CD4-positive, alpha-beta T cell treated with Interleukin-4 for 4 hours (primary cell): ENCODE data around the gene CNPPD1.
"Not testable (repeated sequence)": the region's sequence is repeated elsewhere in the genome, so short reads cannot be mapped to it uniquely, and the experiment has no call there.

ENCODE experiments used
- DNase-seq: peaks from one replicate; pipeline ENCODE4 v3.0.0-alpha.2; 2020

Gene CNPPD1

DNA sequence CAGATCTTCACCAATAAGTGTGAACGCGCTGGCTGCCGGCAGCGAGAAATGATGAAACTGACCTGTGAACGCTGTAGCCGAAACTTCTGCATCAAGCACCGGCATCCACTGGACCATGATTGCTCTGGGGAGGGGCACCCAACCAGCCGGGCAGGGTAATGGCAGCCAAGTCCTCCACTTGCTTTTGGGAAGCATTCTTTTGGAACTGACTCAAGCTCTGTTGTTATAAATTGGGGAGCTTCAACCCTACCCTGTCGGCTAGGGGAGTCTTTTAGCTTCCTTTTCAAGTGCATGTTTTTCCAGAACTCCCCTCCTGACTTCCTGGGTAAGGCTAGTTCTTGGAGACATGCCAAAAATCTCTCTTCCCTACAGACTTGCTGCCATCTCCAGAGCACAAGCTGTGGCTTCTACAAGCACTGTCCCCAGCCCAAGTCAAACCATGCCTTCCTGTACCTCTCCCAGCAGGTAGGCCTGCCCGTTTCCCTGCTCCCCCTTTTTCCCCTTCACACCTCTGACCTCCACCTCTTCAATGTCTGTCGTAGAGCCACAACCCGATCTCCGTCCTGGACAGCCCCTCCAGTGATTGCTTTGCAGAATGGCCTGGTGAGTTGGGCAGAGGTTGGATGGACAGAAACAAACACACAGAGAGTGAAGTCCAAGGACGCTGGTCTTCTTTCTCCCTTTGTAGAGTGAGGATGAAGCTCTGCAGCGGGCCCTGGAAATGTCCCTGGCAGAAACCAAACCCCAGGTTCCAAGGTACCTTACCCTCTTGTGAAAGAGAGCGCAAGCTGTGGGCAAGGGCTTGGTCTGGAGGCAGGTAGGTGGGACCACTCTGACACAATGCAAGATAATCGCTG, 31.4 kb upstream of the CNPPD1 start:
- no peak for DNase-seq

GRCh38 chr2:219207134-219207883, 30.6 kb upstream of the CNPPD1 start:
- DNase-seq = no peak

GRCh38 chr2:219206328-219207133, 29.8 kb upstream of the CNPPD1 start, which contains the start of gene ZFAND2B:
Gene ZFAND2B (plus strand): TSS chr2:219206782. CDS start chr2:219206988, 206 bp downstream.
- peak; percentile 93 for DNase-seq

DNA sequence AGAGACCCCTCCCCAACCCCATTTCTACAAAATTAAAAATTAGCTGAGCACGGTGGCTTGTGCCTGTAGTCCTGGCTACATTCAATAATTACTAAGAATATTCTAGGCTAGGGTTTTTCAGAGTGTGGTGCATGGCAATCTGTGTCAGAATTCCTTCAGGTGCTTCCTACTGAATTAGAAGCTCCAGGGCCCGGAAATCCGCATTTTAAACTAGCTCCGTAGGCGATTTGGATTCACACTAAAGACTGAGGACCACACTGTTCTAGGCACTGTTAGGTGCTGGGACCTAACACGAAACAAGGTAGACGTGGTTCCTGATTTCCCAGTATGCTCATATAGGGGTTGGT, 29.2 kb upstream of the CNPPD1 start:
- DNase-seq = no peak

DNA sequence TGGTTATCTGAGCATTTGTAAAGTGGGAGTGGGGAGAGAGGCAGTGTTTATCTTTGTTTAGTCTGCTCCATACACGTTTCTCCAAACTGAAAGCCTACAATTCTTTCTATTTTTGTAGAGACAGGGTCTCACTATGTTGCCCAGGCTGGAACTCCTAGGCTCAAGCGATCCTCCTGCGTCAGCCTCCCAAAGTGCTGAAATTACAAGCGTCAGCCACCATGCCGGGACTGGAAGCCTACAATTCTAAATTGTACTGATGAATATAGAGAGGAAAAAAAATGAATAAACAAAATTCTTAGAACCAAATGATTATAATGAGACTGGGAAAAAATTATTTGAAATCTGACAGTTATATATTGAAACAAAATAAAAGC, 28.4 kb upstream of the CNPPD1 start:
- DNase-seq = no peak

- no peak for DNase-seq
These were observed 27.9 kb upstream of the CNPPD1 start for GRCh38 chr2:219204425-219205164.

- not testable (repeated sequence) for DNase-seq
These were observed 24.6 kb upstream of the CNPPD1 start for GRCh38 chr2:219201331-219201730.

GRCh38 chr2:219200502-219201326, 24.0 kb upstream of the CNPPD1 start:
- DNase-seq = peak; percentile 33

GRCh38 chr2:219199470-219200211, 22.9 kb upstream of the CNPPD1 start:
- DNase-seq = no peak

DNA sequence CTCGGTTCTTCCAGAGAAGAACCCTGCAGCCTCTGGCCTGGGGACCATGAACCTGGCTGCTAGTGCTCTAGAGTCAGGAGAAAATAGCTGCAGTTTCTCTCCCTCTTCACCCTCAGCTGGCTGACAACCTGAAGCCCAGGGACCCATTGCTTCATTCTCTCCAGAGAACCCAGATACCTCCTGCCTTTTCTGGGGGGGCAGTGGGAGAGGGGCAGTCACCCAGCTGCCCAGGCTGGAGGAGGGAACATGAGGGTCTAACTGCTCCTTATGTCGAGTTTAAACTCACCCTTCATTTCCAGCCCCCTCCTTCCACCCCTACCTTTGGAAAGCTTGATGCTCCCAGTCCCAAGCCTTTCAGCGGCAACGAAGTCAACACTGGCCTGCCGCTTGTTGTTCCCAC, 22.2 kb upstream of the CNPPD1 start:
- DNase-seq = no peak

GRCh38 chr2:219197388-219197787, 20.7 kb upstream of the CNPPD1 start:
- no peak for DNase-seq

DNA sequence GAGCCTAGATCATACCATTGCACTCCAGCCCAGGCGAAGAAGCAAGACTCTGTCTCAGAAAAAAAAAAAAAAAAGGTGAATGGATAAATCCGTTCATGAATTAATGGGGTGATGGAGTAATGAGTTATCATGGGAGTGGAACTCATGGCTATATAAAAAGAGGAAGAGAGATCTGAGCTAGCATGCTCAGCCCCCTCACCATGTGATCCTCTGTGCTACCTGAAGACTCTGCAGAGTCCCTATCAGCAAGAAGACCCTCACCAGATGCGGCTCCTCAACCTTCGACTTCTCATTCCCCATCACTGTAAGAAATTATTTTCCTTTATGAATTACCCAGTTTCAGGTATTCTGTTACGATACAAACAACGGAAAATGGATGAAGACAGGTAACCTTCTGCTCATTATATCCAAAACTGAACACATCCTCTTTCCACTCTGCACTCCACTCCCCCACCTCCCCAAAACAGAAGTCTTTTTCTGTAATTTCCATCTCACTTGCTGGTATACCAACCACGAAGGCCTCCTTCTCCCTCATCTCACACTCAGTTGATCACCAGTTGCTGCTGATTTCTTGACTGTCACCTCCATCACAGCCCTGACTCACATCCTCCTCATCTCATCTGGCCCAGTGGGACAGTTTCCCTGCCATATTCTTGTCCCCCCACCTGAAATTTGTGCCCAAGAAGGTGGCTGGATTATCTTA, 10.2 kb upstream of the CNPPD1 start:
- no peak for DNase-seq

DNA sequence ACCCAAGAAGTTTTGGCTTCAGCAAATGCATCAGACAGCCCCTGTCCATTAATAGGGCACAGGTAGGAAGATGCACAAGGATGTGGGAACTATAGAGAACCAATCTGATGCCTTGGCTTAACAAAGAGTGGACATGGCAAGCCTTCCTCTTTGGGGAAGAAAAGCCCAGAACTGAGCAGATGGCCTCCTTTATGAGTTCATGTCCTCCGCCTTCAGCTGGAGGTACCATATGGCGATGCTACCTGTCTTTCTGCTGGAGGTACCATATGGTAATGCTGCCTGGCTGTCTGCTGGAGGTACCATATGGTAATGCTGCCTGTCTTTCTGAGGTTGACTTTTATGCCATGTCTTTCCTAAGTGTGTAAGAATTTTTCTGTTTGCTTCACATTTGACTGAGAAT, 7.4 kb upstream of the CNPPD1 start:
- DNase-seq = no peak

GRCh38 chr2:219183151-219183772, 6.5 kb upstream of the CNPPD1 start:
- DNase-seq = no peak

DNA sequence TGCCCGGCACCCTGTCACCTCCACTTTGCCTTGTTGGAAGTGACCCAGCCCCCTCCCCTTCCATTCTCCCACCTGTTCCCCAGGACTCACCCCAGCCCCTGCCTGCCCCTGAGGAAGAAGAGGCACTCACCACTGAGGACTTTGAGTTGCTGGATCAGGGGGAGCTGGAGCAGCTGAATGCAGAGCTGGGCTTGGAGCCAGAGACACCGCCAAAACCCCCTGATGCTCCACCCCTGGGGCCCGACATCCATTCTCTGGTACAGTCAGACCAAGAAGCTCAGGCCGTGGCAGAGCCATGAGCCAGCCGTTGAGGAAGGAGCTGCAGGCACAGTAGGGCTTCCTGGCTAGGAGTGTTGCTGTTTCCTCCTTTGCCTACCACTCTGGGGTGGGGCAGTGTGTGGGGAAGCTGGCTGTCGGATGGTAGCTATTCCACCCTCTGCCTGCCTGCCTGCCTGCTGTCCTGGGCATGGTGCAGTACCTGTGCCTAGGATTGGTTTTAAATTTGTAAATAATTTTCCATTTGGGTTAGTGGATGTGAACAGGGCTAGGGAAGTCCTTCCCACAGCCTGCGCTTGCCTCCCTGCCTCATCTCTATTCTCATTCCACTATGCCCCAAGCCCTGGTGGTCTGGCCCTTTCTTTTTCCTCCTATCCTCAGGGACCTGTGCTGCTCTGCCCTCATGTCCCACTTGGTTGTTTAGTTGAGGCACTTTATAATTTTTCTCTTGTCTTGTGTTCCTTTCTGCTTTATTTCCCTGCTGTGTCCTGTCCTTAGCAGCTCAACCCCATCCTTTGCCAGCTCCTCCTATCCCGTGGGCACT, 5.8 kb upstream of the CNPPD1 start:
- no peak for DNase-seq

DNA sequence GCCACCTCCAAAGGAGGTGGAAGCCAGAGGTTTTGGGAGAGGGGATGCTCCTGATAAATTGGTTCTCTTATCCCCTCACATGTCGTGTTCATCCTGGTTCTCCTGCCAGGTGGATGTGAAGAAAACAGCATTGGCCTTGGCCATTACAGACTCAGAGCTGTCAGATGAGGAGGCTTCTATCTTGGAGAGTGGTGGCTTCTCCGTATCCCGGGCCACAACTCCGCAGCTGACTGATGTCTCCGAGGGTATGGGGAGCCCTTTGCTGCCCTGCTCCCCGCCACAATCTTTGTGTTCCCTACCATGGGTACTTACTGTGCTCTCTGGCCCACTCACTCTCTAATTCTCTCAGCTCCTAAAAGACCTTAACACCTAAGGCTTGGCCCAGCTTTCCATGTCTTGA, 4.8 kb upstream of the CNPPD1 start:
- DNase-seq = no peak

DNA sequence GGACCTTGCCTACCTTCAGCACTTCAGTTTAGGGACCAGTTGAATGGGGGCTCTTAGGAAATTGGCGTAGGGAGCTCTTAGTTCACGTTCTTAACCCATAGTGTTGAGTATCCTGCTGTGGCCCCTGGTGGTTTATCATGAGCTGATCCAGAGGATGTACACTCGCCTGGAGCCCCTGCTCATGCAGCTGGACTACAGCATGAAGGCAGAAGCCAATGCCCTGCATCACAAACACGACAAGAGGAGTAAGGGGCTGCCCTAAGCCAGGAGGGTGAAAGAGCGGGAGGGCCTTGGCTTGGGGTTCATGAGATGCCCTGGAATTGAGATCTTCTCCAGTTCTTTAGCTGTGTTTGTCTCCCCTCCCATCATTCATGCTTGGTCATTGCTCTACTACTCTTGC, 4.2 kb upstream of the CNPPD1 start:
- no peak for DNase-seq

- DNase-seq = no peak
These were observed 3.1 kb upstream of the CNPPD1 start for GRCh38 chr2:219179601-219180465.
